SK-N-MC (cell line): ENCODE data around the gene CDK16.

Experiments used
- DNase-seq: peaks from one replicate; pipeline ENCODE4 v3.0.0-alpha.2; 2011; ENCODE audit warnings: low read depth, low spot score
- H3K27ac ChIP-seq: fragments of 200-600 bp; sonication (generic); 2 replicates; pipeline ENCODE4 v1.5.1; 2016; ENCODE audit warnings: mixed run types
- H3K36me3 ChIP-seq: fragments of 200-600 bp; sonication (generic); 2 replicates; pipeline ENCODE4 v1.6.1; 2017; ENCODE audit warnings: antibody characterized with exemption, low read length, mixed read lengths; ENCODE audit not compliant: insufficient read depth
- H3K4me3 ChIP-seq: fragments of 200-600 bp; sonication (generic); 2 replicates; pipeline ENCODE4 v1.5.1; 2016
- H3K9ac ChIP-seq: fragments of 200-600 bp; sonication (generic); 2 replicates; pipeline ENCODE4 v1.8.0; 2017; ENCODE audit warnings: mixed run types, mixed read lengths; ENCODE audit not compliant: insufficient read length
- H3K9me3 ChIP-seq: fragments of 200-600 bp; sonication (generic); 2 replicates; pipeline ENCODE4 v1.6.1; 2017; ENCODE audit warnings: low read depth, mild to moderate bottlenecking, antibody characterized with exemption, low read length, moderate library complexity, mixed read lengths
- EZH2 ChIP-seq: fragments of 200-600 bp; sonication (generic); IDR thresholded peaks from one replicate; pipeline ENCODE4 v1.6.1; 2017; ENCODE audit warnings: antibody characterized with exemption
- FOXP2 ChIP-seq: optimal IDR thresholded peaks from 2 replicates; pipeline ENCODE3; 2011; ENCODE audit warnings: mild to moderate bottlenecking, moderate library complexity; ENCODE audit not compliant: insufficient read depth; ENCODE audit errors: extremely low read length, control extremely low read depth
- POLR2AphosphoS5 ChIP-seq: IDR thresholded peaks from 2 replicates; pipeline ENCODE4 v1.6.1; 2012; ENCODE audit warnings: mild to moderate bottlenecking, low read depth, low read length, borderline replicate concordance

The CDK16 gene

GRCh38 chrX:47231167-47231566, 12.7 kb downstream of the CDK16 start:
- H3K9ac ChIP-seq, result no peak overlapping the region
- DNase-seq, result no peak
- H3K9me3 ChIP-seq, result no peaks in the 10 kb centered on the region
- H3K27ac ChIP-seq, result no peak overlapping the region
- TF ChIP-seq FOXP2 (no peak), POLR2AphosphoS5 (no peak), EZH2 (no peak)
- peaks cover 25% of the 10 kb centered on the region; the same call in 1 of the 2 replicates for H3K36me3 ChIP-seq
- no peak overlapping the region for H3K4me3 ChIP-seq

- no peak for DNase-seq
- Histone ChIP-seq H3K9ac (peak overlapping the region; percentile 82), H3K9me3 (no peaks in the 10 kb centered on the region), H3K4me3 (peak overlapping the region; percentile 87), H3K27ac (peak overlapping the region; percentile 92), H3K36me3 (peaks cover 14% of the 10 kb centered on the region; the same call in 1 of the 2 replicates)
- TF ChIP-seq FOXP2, result no peak
- TF ChIP-seq POLR2AphosphoS5, result no peak
- TF ChIP-seq EZH2, result no peak
Observed at GRCh38 chrX:47232197-47232802, 13.8 kb downstream of the CDK16 start.

- peak within 1 kb of the TSS; percentile 98 for H3K9ac ChIP-seq
- H3K9me3 ChIP-seq, result no peaks in the 10 kb centered on the region
- no peak for DNase-seq
- TF ChIP-seq EZH2 (no peak), FOXP2 (no peak), POLR2AphosphoS5 (no peak; the same call in none of the 2 replicates)
- H3K27ac ChIP-seq, result peak within 1 kb of the TSS; percentile 92
- peaks cover 13% of the 10 kb centered on the region; the same call in 1 of the 2 replicates for H3K36me3 ChIP-seq
- H3K4me3 ChIP-seq, result peak within 1 kb of the TSS; percentile 87
Observed at GRCh38 chrX:47232803-47233332, 14.4 kb downstream of the CDK16 start, which contains the start of gene USP11. Gene USP11, plus strand, starts transcription at chrX:47233009. Its CDS starts 35 bp downstream, at chrX:47233044.

GRCh38 chrX:47233333-47234113, 15.0 kb downstream of the CDK16 start:
- TF ChIP-seq FOXP2 (peak; percentile 14), EZH2 (no peak), POLR2AphosphoS5 (0 out of 2 replicates have a peak, but pooled peaks have one; percentile 19)
- Histone ChIP-seq H3K9ac (peak overlapping the region; percentile 98), H3K36me3 (peaks cover 9% of the 10 kb centered on the region; the same call in 1 of the 2 replicates), H3K27ac (peak overlapping the region; percentile 92), H3K9me3 (no peaks in the 10 kb centered on the region), H3K4me3 (peak overlapping the region; percentile 87)
- DNase-seq, result peak; percentile 80

- H3K9ac ChIP-seq, result peak overlapping the region; percentile 98
- DNase-seq, result no peak
- peak overlapping the region; percentile 87 for H3K4me3 ChIP-seq
- no peak for TF ChIP-seq EZH2
- no peak for TF ChIP-seq FOXP2
- no peak for TF ChIP-seq POLR2AphosphoS5
- peak overlapping the region; percentile 92; the same call in 1 of the 2 replicates for H3K27ac ChIP-seq
- no peaks in the 10 kb centered on the region for H3K9me3 ChIP-seq
- peaks cover 8% of the 10 kb centered on the region; the same call in 1 of the 2 replicates for H3K36me3 ChIP-seq
Observed at GRCh38 chrX:47234583-47234982, 16.1 kb downstream of the CDK16 start.

GRCh38 chrX:47235691-47236103, 17.2 kb downstream of the CDK16 start:
- Histone ChIP-seq H3K4me3 (no peak overlapping the region), H3K27ac (peak overlapping the region; percentile 12), H3K36me3 (peaks cover 19% of the 10 kb centered on the region; the same call in 1 of the 2 replicates), H3K9me3 (no peaks in the 10 kb centered on the region), H3K9ac (no peak overlapping the region)
- no peak for DNase-seq
- no peak for TF ChIP-seq POLR2AphosphoS5
- TF ChIP-seq FOXP2, result no peak
- no peak for TF ChIP-seq EZH2

GRCh38 chrX:47239199-47239598, 20.7 kb downstream of the CDK16 start:
- Histone ChIP-seq H3K9ac (no peak overlapping the region), H3K9me3 (no peaks in the 10 kb centered on the region), H3K4me3 (no peak overlapping the region), H3K36me3 (peaks cover 45% of the 10 kb centered on the region; the same call in 1 of the 2 replicates), H3K27ac (no peak overlapping the region)
- DNase-seq, result no peak
- TF ChIP-seq FOXP2 (no peak), POLR2AphosphoS5 (no peak), EZH2 (no peak)

- peaks cover 45% of the 10 kb centered on the region; the same call in 1 of the 2 replicates for H3K36me3 ChIP-seq
- H3K9me3 ChIP-seq, result no peaks in the 10 kb centered on the region
- TF ChIP-seq FOXP2, result no peak
- TF ChIP-seq POLR2AphosphoS5, result no peak
- no peak for TF ChIP-seq EZH2
Observed at GRCh38 chrX:47239898-47240545, 21.5 kb downstream of the CDK16 start.

More at GRCh38 chrX:47239898-47240545, 21.5 kb downstream of the CDK16 start:
- H3K27ac ChIP-seq, result no peak overlapping the region
- no peak overlapping the region for H3K9ac ChIP-seq
- no peak for DNase-seq
- no peak overlapping the region for H3K4me3 ChIP-seq
